Measurements from ENCODE around the gene RBFOX2.

DNA sequence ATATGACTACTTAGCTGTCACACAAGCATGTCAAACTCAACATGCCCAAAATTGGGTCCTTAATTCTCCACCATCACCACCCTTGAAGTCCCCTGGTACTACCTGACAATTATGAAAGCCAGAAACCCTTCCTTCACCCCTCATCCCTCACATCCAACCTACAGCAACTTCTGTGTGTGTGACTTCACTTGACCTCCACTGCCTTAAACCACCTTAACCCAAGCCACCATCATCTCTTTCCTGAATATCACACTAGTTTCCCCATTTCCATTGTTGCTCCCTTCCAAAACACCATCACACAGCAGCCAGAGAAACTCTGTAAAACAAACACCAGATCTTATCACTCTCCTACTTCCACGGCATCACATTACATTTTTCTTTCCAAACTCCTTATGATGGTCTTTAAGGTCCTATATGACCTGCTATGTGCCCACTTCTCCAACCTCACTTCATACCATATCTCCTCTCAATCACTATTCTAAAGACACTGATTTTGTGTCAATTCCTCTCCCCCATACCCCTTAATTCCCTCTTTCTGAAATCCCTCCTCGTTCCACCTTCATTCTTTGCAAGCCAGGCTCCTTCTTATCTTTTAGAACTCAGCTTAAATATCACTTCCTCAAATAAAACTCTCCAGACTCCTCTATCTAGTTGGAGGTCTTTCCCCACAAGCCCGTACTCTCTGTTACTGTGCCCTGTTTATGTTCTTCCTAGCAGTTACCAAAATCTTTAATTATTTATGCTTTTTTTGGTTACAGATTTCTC is 124.9 kb downstream of the RBFOX2 start:
- no peak for TF ChIP-seq POLR2A (IDR thresholded peaks at IDR 0.05)
- TF ChIP-seq, protein P1, sequence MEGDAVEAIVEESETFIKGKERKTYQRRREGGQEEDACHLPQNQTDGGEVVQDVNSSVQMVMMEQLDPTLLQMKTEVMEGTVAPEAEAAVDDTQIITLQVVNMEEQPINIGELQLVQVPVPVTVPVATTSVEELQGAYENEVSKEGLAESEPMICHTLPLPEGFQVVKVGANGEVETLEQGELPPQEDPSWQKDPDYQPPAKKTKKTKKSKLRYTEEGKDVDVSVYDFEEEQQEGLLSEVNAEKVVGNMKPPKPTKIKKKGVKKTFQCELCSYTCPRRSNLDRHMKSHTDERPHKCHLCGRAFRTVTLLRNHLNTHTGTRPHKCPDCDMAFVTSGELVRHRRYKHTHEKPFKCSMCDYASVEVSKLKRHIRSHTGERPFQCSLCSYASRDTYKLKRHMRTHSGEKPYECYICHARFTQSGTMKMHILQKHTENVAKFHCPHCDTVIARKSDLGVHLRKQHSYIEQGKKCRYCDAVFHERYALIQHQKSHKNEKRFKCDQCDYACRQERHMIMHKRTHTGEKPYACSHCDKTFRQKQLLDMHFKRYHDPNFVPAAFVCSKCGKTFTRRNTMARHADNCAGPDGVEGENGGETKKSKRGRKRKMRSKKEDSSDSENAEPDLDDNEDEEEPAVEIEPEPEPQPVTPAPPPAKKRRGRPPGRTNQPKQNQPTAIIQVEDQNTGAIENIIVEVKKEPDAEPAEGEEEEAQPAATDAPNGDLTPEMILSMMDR (IDR thresholded peaks at IDR 0.05): no peak
